Middle frontal gyrus (tissue), 1 donor: ENCODE data around the gene ZIM2.

Source experiments
- DNase-seq: peaks from one replicate; pipeline ENCODE4 v3.0.0-alpha.2; 2015; ENCODE audit warnings: low spot score; ENCODE audit errors: extremely low spot score

The ZIM2 gene

GRCh38 chr19:56810260-56810659 lies 30.3 kb downstream of the ZIM2 start:
- no peak for DNase-seq

- DNase-seq, result no peak
These were observed 31.7 kb downstream of the ZIM2 start for GRCh38 chr19:56808717-56809392.

DNA sequence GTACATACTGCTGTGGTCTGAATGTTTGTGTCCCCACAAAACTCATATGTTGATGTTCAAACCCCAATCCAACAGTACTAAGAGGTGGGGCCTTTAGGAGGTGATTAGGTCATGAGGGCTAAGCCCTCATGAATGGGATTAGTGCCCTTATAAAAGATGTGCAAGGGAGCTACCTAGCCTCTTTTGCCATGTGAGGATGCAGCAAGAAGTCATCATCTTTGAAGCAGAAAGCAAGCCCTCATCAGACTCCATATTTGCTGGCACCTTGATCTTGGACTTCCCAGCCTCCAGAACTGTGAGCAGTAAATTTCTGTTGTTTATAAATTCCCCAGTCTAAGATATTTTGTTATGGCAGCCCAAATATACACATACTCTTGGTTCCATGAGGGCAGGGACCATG lies 33.9 kb downstream of the ZIM2 start:
- no peak for DNase-seq

DNA sequence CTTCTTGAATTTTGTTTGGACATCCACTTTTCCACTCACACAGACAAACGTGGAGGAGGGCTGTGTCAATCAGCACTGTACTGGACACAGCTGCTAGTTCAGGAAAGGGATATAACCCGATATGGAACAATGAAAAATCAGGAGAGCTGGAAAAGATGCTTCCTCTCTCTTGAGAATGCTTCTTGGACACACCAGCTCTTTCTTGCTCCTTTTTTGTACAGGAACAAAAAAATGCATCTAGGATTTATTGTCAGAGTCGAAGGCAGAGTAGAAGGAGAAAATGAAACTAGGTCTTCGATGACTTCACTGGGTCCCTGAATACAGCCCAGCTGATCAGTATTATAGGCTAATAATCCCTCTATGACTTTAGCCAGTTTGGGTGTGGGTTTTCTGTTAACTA lies 62.2 kb downstream of the ZIM2 start:
- DNase-seq, result no peak

GRCh38 chr19:56769650-56770049 lies 70.9 kb downstream of the ZIM2 start:
- DNase-seq, result no peak

DNA sequence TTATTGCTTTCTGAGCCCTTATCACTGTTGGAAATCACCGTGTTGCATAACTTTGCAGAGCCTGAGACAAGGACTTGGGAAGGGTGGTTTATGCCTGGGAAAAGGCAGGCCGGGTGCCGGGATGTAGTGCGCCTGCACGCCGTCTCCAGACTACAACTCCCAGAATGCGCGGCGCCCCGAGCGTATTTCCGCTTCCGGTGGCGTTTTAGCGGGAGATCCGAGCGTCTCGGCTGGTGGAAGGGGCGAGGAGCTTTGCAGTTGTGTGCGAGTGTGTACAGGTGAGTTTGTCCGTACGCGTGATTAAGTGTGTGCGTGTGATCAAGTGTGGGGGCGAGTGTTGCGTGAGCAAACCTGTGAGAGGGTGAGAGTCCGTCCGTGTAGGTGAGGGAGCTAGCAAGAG lies 75.4 kb downstream of the ZIM2 start:
- DNase-seq, result peak; percentile 49

- no peak for DNase-seq
These were observed 76.3 kb downstream of the ZIM2 start for GRCh38 chr19:56764196-56764695.

DNA sequence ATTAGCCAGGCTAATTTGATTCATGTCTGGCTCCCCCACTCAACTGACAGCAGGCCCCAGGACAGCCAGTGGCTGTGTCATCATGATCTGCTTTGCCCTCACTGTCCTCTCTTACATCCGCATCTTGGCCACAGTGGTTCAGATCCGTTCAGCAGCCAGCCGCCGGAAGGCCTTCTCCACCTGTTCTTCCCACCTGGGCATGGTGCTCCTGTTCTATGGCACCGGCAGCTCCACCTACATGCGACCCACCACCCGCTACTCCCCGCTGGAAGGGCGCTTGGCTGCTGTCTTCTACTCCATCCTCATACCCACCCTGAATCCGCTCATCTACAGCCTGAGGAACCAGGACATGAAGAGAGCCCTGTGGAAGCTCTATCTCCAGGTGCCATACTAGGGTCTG lies 79.7 kb downstream of the ZIM2 start:
- DNase-seq, result no peak

- DNase-seq, result no peak
These were observed 81.0 kb downstream of the ZIM2 start for GRCh38 chr19:56759531-56759930.

- peak; percentile 75 for DNase-seq
These were observed 89.4 kb downstream of the ZIM2 start for GRCh38 chr19:56751078-56751489.

- no peak for DNase-seq
These were observed 89.9 kb downstream of the ZIM2 start for GRCh38 chr19:56750658-56751057.

DNA sequence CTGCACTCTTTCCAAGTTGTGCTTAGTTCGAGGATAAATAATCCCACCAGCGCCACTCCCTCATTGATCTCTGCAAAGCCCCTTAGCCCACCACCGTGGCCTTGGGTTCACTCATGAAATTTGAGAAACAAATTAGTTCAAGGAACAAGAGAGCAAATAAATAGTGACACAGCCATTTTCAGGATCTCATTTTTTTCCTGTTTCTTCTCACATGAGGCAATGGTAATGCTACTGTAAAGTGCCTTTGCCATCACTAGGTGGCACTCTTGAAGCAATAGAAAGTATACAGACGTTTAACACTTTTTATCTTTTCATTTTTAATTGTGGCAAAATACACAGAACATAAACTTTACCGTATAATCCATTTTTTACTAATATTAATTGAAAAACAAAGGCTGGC lies 92.1 kb downstream of the ZIM2 start:
- DNase-seq, result peak; percentile 61

DNA sequence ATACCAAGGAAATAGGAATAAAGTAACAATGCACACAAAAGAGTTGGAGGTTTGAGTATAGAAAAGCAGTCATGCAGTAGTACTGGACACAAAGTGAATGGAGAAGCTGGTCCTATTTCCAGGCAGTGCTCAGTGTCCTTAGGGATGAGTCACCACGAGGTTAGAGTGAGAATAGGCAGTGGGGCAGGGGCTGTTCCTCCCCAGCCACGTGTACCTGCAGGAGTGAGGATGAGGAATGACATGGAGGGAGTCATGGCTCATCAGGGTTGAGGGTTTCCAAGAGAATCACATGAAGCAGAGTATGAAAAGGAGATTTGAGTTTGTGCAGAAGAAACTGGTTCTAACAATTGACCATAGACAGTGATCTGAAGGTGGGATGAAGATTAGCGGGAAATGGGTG lies 94.2 kb downstream of the ZIM2 start:
- no peak for DNase-seq

DNA sequence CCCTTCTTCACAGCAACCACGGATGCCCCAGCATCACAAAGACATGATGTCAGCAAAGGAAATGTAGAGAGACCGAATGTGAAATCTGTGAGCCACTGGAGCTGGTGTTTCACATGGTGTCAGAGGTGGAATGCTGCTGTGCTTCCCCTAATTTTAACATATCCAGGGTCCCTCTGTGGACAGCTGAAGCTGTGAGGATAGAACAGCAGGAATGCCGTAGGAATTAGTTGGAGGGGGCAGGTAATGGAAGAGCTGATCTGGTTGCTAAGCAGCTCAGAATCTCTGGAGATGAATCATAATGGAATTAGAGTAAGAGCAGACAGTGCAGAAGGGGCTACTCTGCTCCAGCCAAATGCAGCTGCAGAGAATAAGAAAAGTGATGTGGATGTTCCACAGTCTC lies 100.0 kb downstream of the ZIM2 start:
- no peak for DNase-seq

DNA sequence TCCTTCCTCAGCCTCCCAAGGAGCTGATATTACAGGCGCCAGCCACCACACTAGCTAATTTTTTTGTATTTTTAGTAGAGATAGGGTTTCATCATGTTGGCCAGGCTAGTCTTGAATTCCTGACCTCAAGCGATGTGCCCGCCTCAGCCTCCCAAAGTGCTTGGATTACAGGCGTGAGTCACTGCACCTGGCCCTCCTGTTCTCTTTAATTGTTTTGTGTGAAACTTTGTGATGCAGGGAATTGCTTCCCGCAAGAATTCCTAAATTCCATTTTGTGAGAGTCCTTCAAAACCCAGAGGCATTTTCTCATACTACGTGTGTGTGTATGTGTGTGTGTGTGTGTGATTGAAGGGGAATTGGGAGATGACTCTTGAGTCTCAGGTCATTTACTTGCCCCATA lies 104.0 kb downstream of the ZIM2 start:
- no peak for DNase-seq

- no peak for DNase-seq
These were observed 107.5 kb downstream of the ZIM2 start for GRCh38 chr19:56732976-56733375.

- DNase-seq, result no peak
These were observed 112.8 kb downstream of the ZIM2 start for GRCh38 chr19:56727677-56728076.

GRCh38 chr19:56725829-56726424 lies 114.6 kb downstream of the ZIM2 start:
- DNase-seq, result peak; percentile 72
